ENCODE data around the gene LDHAL6A.
A peak's percentile ranks its signal among the peaks of the same experiment; 100 is the strongest.

Gene LDHAL6A

GRCh38 chr11:18490736-18491485 is 35.3 kb downstream of the LDHAL6A start:
- DNase-seq = peak in 5 of 56 donors; percentile 4 to 24 (median 6)

- DNase-seq = no peak
Observed at GRCh38 chr11:18491924-18492323, 36.3 kb downstream of the LDHAL6A start.

GRCh38 chr11:18492888-18493287 is 37.2 kb downstream of the LDHAL6A start:
- no peak for DNase-seq

- no peak for DNase-seq
Observed at GRCh38 chr11:18493310-18493709, 37.7 kb downstream of the LDHAL6A start.

- no peak for DNase-seq
Observed at GRCh38 chr11:18495271-18495670, 39.6 kb downstream of the LDHAL6A start.

- no peak for DNase-seq
Observed at GRCh38 chr11:18495703-18496102, 40.0 kb downstream of the LDHAL6A start.

GRCh38 chr11:18498039-18498438 is 42.4 kb downstream of the LDHAL6A start:
- DNase-seq = no peak

GRCh38 chr11:18501629-18502028 is 46.0 kb downstream of the LDHAL6A start:
- DNase-seq = no peak

- no peak for DNase-seq
Observed at GRCh38 chr11:18502352-18502751, 46.7 kb downstream of the LDHAL6A start.

GRCh38 chr11:18521122-18521521 is 65.5 kb downstream of the LDHAL6A start:
- no peak for DNase-seq

GRCh38 chr11:18522388-18522787 is 66.7 kb downstream of the LDHAL6A start:
- DNase-seq = no peak

GRCh38 chr11:18523084-18523483 is 67.4 kb downstream of the LDHAL6A start:
- DNase-seq = no peak

GRCh38 chr11:18524248-18524647 is 68.6 kb downstream of the LDHAL6A start:
- DNase-seq = no peak

GRCh38 chr11:18526130-18526520 is 70.5 kb downstream of the LDHAL6A start:
- no peak for DNase-seq

- peak; percentile 20 to 96 (median 87) for DNase-seq
Observed at GRCh38 chr11:18526521-18527296, 71.1 kb downstream of the LDHAL6A start, which contains the start of gene TSG101. TSG101 (minus strand) TSS chr11:18526942; CDS start chr11:18526816, 126 bp downstream.

GRCh38 chr11:18527512-18527911 is 71.9 kb downstream of the LDHAL6A start:
- no peak for DNase-seq

Measured in nucleus accumbens (tissue), 56 donors.